ENCODE results near the gene CEACAM7.
A peak's percentile ranks its signal among the peaks of the same experiment; 100 is the strongest.
"Not testable (repeated sequence)": the region's sequence is repeated elsewhere in the genome, so short reads cannot be mapped to it uniquely, and the experiment has no call there.

CEACAM7 gene

DNA sequence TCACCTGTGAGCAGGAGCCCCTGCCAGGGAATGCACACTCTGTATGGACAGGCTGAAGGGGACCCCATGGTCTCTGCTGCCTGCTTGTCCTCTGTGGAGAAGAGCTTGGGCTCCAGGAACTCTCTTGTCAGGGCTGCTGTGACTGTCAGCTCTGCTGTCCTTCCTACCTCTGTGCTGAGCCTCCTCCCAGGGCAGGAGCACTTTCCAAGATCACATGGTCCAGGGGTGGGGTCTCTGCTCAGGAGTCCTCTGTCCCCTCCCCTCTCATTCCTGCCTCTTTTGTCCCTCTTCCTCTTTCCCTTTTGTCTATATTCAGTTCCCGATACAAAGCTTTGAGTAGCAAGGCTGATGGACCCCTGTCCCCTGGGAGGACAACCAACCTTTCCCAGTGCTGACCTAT, at the start of gene CEACAM7:
Gene CEACAM7, minus strand, starts transcription at position 173 of the 400 bp plus-strand sequence. Its CDS starts 105 bp downstream, at position 68.
- DNase-seq, result no peak

DNA sequence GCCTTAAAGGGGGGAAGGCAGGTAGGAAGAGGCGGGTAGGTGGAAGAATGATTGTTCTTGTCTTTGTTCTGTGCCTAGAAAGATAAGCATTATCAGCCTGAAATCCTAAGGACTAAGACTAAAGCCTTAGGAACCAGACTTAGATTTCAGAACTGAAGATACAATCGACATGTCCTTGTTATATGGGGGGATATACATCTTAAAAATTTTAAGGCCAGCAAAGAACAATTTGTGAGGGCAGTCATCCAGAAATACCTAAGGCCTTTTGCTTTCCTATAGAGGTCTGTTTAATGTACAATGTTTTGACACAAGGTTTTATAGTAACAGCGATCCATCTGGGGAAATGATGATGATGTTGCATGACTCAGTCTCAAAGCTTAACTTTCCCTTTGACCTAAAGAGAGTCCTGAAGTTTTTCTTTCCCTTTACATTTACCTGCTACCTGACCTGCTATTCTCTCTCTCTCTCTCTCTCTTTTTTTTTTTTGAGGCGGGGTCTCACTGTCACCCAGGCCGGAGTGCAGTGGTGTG, 47.1 kb upstream of the CEACAM7 start:
- no peak for DNase-seq

DNA sequence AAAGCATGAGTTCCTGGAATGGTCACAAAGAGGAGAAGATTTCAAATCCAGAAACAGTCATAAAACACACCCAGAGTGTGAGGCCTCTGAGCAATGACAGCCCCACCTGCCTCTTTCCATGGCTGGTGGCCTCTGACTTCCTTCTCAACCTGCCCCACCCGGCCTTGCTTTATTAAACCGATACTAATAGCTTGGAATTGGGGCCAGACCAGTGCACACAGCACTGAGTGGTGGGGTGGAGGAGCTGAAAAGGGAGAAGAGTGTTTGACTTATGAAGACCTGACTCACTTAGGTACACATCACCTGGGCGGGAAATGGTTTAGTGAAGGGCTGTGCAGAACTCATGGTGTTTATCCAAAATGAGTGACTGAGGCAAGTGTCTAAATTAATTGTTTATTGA, 46.5 kb upstream of the CEACAM7 start:
- DNase-seq, result no peak

DNA sequence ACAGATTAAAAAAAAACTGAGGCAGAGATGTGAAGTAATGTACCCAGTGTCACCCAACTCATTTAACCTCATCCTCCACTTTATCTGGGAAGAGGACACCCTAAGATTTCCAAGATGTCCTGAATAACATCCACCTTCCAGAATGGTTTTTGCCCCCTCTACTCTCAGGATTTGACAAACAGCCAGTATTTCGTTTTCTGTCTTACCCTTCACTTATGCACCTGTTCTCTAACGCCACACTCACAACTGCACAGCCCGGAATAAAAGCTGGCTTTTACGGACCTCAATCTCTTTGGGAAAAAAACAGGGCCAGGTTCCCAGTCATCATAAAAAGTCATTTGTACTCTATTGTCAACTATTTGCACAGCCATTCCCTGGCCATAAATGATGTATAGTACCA, 46.1 kb upstream of the CEACAM7 start:
- DNase-seq, result no peak

DNA sequence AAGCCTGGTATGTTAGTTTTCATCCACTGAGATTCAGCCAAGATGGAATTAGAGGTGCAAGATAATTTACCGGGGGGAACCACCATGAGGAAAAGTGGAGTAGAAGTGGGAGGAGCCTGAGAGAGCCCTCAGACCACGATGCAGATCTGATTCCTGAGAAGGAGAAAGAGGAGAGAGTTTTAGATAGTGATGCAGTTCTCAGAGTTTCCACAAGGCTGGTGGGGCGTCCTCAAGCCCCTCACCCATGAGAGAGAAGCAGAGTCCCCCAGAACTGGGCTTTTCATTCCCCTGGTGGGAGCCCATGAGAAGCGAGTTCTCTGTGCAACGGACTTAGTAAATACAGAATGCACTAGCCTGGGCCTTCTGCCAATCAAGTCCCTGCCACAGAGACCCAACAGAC, 38.4 kb upstream of the CEACAM7 start:
- no peak for DNase-seq

DNA sequence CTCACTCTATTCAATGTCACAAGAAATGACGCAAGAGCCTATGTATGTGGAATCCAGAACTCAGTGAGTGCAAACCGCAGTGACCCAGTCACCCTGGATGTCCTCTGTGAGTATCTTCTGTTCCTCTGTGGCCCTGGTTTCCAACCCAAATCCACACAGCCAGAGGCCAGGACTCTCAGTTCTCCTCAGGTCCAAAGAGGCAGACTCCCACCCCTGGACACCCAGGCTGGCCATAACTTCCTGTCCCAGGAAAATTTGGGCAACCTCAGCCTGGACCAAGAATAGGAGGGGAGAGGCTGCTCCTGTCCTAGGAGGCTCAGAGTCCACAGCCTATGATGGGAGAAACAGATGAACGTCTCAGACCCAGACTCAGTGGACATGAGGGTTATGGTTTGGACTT, 32.0 kb upstream of the CEACAM7 start:
- no peak for DNase-seq

DNA sequence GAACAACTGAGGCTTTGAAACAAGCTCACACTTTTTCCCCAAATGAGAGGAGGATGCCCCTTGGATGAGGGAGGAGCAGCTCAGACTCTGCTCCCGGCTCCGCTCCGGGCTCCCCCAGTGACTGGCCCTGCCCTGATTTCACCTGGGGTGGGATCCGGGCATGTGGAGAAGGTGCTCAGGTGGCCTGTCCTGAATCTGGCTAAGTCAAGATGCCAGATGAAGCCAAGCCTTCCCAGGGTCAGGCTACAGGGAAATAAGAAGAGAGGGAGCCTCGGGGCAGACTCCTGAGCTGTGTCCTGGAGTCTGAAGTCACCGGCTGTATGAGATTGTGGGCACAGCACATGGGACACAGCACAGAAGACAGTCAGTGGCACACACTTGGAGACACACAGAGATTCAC, 30.7 kb upstream of the CEACAM7 start:
- DNase-seq, result no peak

DNA sequence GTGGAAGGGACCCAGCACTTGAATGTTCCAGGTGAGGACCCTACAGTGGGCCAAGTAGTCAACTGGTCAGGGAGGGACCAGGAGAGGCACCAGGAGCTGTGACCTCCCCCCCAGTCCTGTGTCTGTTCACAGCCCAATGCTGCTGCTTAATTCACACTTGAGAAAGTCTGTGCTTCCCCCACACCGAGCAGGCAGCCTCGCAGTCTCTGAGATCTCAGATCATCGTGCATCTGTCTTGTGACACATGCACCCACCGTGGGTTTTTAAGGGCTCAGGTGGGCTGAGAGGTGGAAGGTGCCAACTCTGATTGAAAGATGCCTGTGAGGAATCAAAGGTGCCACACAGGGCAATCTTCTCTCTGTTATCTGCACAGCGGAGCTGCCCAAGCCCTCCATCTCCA, 26.5 kb upstream of the CEACAM7 start:
- no peak for DNase-seq

DNA sequence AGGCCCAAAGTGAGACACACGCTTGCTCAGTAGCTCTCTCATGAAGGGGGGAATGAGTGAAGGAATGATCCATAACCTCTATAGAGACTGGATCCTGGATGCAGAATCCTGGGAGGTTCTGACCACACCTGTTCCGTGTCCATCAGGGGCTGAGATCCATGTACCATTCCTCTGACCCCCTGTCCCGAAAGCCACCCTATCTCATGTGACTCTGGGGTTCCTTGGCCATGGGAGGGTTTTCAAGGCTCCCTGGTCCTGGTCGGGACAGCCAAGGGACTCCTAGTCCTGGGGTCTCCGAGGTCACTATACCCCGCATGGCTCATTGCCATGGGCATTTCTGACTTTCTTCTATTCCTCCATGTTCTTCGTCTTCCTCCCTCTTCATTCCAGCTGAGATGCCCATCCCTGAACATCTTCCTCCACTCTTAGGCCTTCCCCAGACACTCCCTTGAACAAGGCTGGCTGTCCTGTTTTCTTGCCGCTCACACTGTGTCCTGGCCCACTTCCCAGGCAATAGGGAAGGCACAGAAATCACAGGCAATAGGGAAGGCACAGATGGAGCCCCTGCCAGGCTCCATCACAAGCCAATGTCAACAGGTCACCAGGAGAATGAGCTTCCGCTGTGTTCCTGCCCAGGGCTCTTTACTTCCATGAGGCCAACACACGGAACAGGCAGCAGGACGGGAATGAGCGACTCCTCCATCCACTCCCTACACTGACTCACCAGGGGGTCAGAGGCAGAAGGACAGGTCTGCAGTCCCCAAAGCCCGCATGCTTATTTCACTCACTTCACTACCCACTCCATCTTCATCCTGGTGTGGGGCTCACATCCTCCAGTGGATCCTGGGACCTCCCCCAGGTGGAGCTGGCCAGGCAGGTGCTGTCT, 23.5 kb upstream of the CEACAM7 start:
- no peak for DNase-seq

DNA sequence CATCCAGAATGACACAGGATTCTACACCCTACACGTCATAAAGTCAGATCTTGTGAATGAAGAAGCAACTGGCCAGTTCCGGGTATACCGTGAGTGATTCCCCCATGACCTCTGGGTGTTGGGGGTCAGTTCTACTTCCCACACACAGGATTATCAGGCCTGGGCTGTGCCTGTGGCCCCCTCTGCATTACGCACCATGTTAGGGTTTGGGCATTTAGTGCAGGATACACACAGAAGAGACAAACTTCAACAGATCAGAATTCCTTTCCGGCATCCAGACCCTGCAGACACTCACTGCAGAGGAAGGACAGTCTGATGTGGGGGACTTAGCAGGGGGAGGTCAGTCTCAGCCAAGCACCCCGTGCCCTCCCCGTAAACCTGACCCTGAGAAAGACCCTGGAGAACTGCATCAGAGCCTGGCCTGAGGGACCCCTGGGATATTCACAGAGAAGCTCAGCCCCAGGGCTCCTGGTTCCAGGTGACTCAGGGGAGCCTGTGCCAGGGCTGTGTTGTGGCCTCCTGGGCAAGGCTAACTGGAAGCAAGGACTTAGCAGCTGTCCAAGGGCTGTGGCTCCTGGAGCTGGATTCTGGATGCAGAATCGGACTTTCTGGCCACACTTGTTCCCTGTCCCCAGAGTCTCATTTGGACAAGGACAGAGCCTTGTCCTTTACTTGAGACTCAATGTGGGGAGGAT, 22.0 kb upstream of the CEACAM7 start:
- DNase-seq, result no peak

DNA sequence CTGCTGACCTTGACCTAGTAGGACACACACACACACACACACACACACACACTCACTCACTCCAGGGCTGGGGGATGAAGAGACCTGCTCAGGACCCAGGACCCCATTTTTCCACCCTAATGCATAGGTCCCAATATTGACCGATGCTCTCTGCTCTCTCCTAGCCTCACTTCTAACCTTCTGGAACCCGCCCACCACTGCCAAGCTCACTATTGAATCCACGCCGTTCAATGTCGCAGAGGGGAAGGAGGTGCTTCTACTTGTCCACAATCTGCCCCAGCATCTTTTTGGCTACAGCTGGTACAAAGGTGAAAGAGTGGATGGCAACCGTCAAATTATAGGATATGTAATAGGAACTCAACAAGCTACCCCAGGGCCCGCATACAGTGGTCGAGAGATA, 21.4 kb upstream of the CEACAM7 start:
- DNase-seq, result not testable (repeated sequence)

DNA sequence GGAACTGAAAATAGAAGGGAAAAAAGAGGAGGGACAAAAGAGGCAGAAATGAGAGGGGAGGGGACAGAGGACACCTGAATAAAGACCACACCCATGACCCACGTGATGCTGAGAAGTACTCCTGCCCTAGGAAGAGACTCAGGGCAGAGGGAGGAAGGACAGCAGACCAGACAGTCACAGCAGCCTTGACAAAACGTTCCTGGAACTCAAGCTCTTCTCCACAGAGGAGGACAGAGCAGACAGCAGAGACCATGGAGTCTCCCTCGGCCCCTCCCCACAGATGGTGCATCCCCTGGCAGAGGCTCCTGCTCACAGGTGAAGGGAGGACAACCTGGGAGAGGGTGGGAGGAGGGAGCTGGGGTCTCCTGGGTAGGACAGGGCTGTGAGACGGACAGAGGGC, 20.4 kb upstream of the CEACAM7 start, which contains the start of gene CEACAM5:
Gene CEACAM5, plus strand, starts transcription at position 146 of the 400 bp plus-strand sequence. Its CDS starts 106 bp downstream, at position 252.
- DNase-seq, result no peak

DNA sequence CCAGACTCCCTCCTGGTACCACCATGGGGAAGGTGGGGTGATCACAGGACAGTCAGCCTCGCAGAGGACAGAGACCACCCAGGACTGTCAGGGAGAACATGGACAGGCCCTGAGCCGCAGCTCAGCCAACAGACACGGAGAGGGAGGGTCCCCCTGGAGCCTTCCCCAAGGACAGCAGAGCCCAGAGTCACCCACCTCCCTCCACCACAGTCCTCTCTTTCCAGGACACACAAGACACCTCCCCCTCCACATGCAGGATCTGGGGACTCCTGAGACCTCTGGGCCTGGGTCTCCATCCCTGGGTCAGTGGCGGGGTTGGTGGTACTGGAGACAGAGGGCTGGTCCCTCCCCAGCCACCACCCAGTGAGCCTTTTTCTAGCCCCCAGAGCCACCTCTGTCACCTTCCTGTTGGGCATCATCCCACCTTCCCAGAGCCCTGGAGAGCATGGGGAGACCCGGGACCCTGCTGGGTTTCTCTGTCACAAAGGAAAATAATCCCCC, 19.9 kb upstream of the CEACAM7 start:
- DNase-seq, result no peak

DNA sequence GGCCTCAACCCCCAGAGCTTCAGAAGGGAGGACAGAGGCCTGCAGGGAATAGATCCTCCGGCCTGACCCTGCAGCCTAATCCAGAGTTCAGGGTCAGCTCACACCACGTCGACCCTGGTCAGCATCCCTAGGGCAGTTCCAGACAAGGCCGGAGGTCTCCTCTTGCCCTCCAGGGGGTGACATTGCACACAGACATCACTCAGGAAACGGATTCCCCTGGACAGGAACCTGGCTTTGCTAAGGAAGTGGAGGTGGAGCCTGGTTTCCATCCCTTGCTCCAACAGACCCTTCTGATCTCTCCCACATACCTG, 19.4 kb upstream of the CEACAM7 start:
- DNase-seq, result no peak

DNA sequence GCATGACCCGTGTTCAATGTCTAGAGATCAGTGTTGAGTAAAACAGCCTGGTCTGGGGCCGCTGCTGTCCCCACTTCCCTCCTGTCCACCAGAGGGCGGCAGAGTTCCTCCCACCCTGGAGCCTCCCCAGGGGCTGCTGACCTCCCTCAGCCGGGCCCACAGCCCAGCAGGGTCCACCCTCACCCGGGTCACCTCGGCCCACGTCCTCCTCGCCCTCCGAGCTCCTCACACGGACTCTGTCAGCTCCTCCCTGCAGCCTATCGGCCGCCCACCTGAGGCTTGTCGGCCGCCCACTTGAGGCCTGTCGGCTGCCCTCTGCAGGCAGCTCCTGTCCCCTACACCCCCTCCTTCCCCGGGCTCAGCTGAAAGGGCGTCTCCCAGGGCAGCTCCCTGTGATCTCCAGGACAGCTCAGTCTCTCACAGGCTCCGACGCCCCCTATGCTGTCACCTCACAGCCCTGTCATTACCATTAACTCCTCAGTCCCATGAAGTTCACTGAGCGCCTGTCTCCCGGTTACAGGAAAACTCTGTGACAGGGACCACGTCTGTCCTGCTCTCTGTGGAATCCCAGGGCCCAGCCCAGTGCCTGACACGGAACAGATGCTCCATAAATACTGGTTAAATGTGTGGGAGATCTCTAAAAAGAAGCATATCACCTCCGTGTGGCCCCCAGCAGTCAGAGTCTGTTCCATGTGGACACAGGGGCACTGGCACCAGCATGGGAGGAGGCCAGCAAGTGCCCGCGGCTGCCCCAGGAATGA, 18.9 kb upstream of the CEACAM7 start:
- DNase-seq, result peak in 12 of 56 donors; percentile 0 to 38 (median 14)

DNA sequence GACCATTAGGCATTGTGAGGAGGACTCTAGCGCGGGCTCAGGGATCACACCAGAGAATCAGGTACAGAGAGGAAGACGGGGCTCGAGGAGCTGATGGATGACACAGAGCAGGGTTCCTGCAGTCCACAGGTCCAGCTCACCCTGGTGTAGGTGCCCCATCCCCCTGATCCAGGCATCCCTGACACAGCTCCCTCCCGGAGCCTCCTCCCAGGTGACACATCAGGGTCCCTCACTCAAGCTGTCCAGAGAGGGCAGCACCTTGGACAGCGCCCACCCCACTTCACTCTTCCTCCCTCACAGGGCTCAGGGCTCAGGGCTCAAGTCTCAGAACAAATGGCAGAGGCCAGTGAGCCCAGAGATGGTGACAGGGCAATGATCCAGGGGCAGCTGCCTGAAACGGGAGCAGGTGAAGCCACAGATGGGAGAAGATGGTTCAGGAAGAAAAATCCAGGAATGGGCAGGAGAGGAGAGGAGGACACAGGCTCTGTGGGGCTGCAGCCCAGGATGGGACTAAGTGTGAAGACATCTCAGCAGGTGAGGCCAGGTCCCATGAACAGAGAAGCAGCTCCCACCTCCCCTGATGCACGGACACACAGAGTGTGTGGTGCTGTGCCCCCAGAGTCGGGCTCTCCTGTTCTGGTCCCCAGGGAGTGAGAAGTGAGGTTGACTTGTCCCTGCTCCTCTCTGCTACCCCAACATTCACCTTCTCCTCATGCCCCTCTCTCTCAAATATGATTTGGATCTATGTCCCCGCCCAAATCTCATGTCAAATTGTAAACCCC, 17.5 kb upstream of the CEACAM7 start:
- DNase-seq, result peak in 1 of 56 donors; percentile 2

DNA sequence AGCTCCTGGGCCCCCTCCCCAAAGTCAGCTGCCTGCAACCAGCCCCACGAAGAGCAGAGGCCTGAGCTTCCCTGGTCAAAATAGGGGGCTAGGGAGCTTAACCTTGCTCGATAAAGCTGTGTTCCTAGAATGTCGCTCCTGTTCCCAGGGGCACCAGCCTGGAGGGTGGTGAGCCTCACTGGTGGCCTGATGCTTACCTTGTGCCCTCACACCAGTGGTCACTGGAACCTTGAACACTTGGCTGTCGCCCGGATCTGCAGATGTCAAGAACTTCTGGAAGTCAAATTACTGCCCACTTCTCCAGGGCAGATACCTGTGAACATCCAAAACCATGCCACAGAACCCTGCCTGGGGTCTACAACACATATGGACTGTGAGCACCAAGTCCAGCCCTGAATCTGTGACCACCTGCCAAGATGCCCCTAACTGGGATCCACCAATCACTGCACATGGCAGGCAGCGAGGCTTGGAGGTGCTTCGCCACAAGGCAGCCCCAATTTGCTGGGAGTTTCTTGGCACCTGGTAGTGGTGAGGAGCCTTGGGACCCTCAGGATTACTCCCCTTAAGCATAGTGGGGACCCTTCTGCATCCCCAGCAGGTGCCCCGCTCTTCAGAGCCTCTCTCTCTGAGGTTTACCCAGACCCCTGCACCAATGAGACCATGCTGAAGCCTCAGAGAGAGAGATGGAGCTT, 15.7 kb upstream of the CEACAM7 start:
- no peak for DNase-seq

DNA sequence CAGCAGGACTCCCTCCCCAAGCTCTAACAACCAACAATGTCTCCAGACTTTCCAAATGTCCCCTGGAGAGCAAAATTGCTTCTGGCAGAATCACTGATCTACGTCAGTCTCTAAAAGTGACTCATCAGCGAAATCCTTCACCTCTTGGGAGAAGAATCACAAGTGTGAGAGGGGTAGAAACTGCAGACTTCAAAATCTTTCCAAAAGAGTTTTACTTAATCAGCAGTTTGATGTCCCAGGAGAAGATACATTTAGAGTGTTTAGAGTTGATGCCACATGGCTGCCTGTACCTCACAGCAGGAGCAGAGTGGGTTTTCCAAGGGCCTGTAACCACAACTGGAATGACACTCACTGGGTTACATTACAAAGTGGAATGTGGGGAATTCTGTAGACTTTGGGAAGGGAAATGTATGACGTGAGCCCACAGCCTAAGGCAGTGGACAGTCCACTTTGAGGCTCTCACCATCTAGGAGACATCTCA, 14.1 kb upstream of the CEACAM7 start:
- DNase-seq, result no peak

DNA sequence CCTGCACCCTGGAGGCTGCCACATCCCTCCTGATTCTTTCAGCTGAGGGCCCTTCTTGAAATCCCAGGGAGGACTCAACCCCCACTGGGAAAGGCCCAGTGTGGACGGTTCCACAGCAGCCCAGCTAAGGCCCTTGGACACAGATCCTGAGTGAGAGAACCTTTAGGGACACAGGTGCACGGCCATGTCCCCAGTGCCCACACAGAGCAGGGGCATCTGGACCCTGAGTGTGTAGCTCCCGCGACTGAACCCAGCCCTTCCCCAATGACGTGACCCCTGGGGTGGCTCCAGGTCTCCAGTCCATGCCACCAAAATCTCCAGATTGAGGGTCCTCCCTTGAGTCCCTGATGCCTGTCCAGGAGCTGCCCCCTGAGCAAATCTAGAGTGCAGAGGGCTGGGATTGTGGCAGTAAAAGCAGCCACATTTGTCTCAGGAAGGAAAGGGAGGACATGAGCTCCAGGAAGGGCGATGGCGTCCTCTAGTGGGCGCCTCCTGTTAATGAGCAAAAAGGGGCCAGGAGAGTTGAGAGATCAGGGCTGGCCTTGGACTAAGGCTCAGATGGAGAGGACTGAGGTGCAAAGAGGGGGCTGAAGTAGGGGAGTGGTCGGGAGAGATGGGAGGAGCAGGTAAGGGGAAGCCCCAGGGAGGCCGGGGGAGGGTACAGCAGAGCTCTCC, 13.5 kb upstream of the CEACAM7 start:
- DNase-seq, result no peak
